BE2C (cell line): ENCODE data around the gene PCNX4.

Experiments used
- DNase-seq: peaks from one replicate; pipeline ENCODE4 v3.0.0-alpha.2; 2020
- H3K27me3 ChIP-seq: fragments of 250-450 bp; sonication (Bioruptor Pico); 2 replicates; pipeline ENCODE4 v1.5.1; 2020; ENCODE audit warnings: mild to moderate bottlenecking
- H3K36me3 ChIP-seq: fragments of 250-450 bp; sonication (Bioruptor Pico); 2 replicates; pipeline ENCODE4 v1.5.1; 2020; ENCODE audit warnings: mild to moderate bottlenecking
- H3K4me1 ChIP-seq: fragments of 250-450 bp; sonication (Bioruptor Pico); 2 replicates; pipeline ENCODE4 v1.5.1; 2020
- H3K4me3 ChIP-seq: 2 replicates; pipeline ENCODE4 v1.5.1; 2011; ENCODE audit warnings: low read depth, low read length
- H3K9me3 ChIP-seq: fragments of 250-450 bp; sonication (Bioruptor Pico); 2 replicates; pipeline ENCODE4 v1.5.1; 2020
- CTCF ChIP-seq: IDR thresholded peaks from 2 replicates; pipeline ENCODE4 v1.5.1; 2012; ENCODE audit warnings: mild to moderate bottlenecking, low read depth, low read length

The PCNX4 gene

GRCh38 chr14:60211153-60211552, 119.4 kb downstream of the PCNX4 start:
- Histone ChIP-seq H3K9me3 (no peaks in the 10 kb centered on the region), H3K36me3 (no peaks in the 10 kb centered on the region), H3K4me3 (no peak overlapping the region), H3K27me3 (no peaks in the 10 kb centered on the region), H3K4me1 (no peaks in the 10 kb centered on the region; the same call in 1 of the 2 replicates)
- no peak for TF ChIP-seq CTCF
- DNase-seq = no peak

GRCh38 chr14:60212503-60213371, 121.0 kb downstream of the PCNX4 start:
- no peaks in the 10 kb centered on the region for H3K9me3 ChIP-seq
- TF ChIP-seq CTCF = no peak
- no peaks in the 10 kb centered on the region for H3K27me3 ChIP-seq
- no peaks in the 10 kb centered on the region for H3K36me3 ChIP-seq
- H3K4me1 ChIP-seq = no peaks in the 10 kb centered on the region; the same call in 1 of the 2 replicates
- DNase-seq = no peak
- H3K4me3 ChIP-seq = no peak overlapping the region

GRCh38 chr14:60214003-60214402, 122.3 kb downstream of the PCNX4 start:
- no peak for DNase-seq
- H3K36me3 ChIP-seq = no peaks in the 10 kb centered on the region
- H3K4me3 ChIP-seq = no peak overlapping the region
- no peaks in the 10 kb centered on the region for H3K9me3 ChIP-seq
- H3K4me1 ChIP-seq = no peaks in the 10 kb centered on the region; the same call in 1 of the 2 replicates
- no peaks in the 10 kb centered on the region for H3K27me3 ChIP-seq
- TF ChIP-seq CTCF = no peak

GRCh38 chr14:60214415-60215126, 122.8 kb downstream of the PCNX4 start:
- no peak for TF ChIP-seq CTCF
- Histone ChIP-seq H3K36me3 (no peaks in the 10 kb centered on the region), H3K27me3 (no peaks in the 10 kb centered on the region), H3K4me3 (no peak overlapping the region), H3K9me3 (no peaks in the 10 kb centered on the region), H3K4me1 (no peaks in the 10 kb centered on the region; the same call in 1 of the 2 replicates)
- no peak for DNase-seq

GRCh38 chr14:60215127-60215444, 123.4 kb downstream of the PCNX4 start:
- Histone ChIP-seq H3K4me1 (no peaks in the 10 kb centered on the region; the same call in 1 of the 2 replicates), H3K9me3 (no peaks in the 10 kb centered on the region), H3K27me3 (no peaks in the 10 kb centered on the region), H3K36me3 (no peaks in the 10 kb centered on the region), H3K4me3 (no peak overlapping the region)
- TF ChIP-seq CTCF = no peak
- peak; percentile 15 for DNase-seq
